Activated T-cell treated with anti-CD3 and anti-CD28 coated beads, Interleukin-2, amount 50 U/mL, for 1 hour (primary cell): Measurements from ENCODE around the gene ZNF416.

Source experiments
- DNase-seq: peaks from one replicate; pipeline ENCODE4 v3.0.0-alpha.2; 2020

The ZNF416 gene

DNA sequence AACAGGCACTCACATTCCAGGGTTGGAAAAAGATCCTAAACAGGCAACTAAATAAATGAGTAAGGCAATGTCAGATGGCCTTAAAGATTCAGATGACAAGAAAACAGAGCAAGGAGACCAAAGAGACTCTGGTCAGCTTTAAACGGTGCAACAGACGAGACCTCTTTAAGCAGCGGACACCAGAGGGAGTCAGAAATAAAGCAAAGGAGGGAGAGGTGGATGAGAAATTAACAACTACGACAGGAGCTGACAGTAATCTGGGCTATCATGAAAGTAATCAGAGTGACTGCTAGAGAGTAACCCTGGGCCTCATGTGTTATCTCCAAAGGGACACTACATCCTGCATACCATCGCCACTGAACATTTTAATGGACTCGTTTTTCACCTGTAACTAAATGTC lies 20.2 kb downstream of the ZNF416 start:
- DNase-seq = no peak

DNA sequence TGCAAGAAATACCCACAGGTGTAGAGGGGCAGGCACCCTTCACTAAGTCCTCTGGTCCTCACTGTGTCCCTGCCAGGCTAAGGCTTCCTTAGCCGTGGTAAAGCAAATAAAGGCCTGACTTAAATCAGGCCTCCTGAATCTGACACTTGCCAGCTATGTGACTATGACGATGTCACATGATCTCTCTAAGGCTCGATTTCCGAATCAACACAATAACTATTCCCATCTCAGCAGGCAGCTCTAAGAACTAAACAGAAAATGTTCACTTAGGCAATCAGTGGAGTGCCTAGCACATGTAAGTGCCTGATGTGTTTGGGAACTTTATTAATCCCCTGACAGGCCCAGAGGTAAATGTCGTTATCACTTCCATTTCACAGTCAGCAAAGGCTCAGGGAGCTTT lies 21.1 kb downstream of the ZNF416 start:
- no peak for DNase-seq

DNA sequence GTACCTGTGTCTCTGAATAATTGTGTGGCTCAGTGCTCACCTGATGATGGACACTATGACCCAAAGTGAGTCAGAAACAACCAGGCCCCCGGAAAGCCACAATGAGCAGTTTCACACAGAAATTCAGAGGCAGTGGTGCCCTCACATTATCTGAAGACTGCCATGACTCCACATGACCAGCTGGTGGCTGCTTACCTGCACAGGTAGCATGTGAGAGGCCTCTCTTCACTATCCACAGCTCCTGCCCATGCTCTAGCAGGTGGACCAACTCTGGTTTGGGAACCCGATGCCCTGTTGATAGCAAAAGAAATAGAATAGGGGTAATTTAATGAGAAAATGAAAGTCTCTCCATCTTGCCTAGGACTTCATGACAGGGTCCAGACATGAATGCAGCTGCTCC lies 26.3 kb downstream of the ZNF416 start:
- DNase-seq = no peak

DNA sequence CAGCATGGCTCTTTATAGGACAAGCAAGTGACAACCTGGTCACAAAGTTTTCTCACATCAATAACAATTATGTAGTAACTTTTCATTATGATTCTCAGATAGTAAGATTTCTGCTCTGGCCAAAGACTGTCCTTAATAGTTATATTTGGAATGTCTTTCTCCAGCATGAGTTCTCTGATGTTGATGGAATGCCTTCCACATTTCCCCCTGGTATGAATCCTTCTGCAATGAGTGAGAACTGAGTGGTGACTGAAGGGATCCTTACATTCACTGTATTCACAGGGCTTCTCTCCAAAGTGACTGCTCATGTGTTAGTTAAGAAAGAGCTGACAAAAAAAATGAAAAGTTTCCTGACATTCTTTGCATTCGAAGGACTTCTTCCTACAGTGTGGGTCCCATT lies 32.2 kb downstream of the ZNF416 start:
- no peak for DNase-seq

DNA sequence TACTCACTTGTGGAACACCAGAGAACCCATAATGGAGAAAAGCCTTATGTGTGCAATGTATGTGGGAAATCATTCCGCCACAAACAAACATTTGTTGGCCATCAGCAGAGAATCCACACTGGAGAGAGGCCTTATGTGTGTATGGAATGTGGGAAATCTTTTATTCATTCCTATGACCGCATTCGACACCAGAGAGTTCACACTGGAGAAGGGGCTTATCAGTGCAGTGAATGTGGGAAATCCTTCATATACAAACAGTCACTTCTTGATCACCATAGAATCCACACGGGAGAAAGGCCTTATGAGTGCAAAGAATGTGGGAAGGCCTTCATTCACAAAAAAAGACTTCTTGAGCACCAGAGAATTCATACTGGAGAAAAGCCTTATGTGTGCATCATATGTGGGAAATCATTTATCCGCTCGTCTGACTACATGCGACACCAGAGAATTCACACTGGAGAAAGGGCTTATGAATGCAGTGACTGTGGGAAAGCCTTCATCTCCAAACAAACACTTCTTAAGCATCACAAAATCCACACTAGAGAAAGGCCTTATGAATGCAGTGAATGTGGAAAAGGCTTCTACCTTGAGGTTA lies 40.7 kb downstream of the ZNF416 start:
- no peak for DNase-seq

DNA sequence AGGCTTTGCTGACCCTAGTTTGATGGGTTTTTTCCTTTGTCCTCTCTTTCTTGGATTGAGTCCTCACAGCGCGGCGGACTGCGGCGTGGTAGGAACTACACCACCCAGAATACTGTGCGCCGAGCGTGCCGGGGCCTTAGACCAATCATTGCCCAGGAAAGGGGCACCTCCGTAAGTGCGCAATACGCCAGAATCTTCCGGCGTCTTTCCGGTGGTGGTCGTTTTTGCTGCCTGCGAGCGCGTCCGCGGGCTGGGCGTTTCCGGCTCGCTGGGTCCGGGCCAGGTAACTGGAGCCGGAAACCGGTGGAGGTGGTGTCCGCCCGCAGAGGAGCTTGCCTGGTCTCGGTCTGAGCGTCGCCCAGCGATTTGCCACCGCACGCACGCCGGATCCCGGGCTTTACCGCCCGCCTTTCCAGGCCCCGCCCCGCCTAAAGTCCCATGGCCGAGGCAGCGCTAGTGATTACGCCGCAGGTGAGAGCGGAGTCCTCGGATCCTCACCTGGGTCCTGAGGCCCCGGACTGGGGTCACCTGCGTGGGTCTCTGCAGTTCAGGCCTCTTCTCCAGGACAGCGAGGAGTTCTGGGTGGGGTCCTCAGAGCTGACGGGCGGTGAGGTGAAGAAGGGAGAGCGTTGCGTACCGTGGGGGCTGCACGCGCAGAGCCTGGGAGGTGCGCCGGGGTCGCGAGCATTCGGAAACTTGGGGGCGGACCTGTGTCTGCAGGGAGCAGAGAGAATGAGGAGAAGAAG lies 51.4 kb downstream of the ZNF416 start, which contains the start of gene ZNF549:
TSS of gene ZNF549 (plus strand) at position 221 of the 746 bp plus-strand sequence. CDS start at position 439, 218 bp downstream.
- peak; percentile 84 for DNase-seq
